A673 (cell line): ENCODE measurements around the gene ARFGAP1. TPM values are rescaled to one million over a fixed set of nuclear protein-coding genes. Genes with fewer than 3 reads are reported as not detected.

Experiments used
- BruUV-seq: library from RNA; stranded (reverse); fragments of 400-500 nt; replicated peaks from 2 replicates; lab custom pipeline; 2021; lab: Mats Ljungman, UMichigan
- CTCF ChIA-PET: fragments of 300-600 bp; sonication (Branson Sonifier 250); formaldehyde crosslinking; loops from one replicate; lab custom pipeline; 2022; ENCODE audit warnings: antibody characterized with exemption; lab: Charles Lee
- POLR2A ChIA-PET: fragments of 300-600 bp; sonication (Branson Sonifier 250); formaldehyde crosslinking; loops from one replicate; lab custom pipeline; 2022; ENCODE audit warnings: antibody characterized with exemption; ENCODE audit not compliant: low non-redundant PET; lab: Charles Lee
- DNase-seq: peaks from one replicate; pipeline ENCODE4 v3.0.0-alpha.2; 2015; ENCODE audit warnings: low spot score
- H3K27ac ChIP-seq: fragments of 200-600 bp; sonication (generic); 2 replicates; pipeline ENCODE4 v1.5.1; 2016; ENCODE audit warnings: mixed run types, low read depth, mild to moderate bottlenecking, mixed read lengths, antibody characterized with exemption, low read length; ENCODE audit not compliant: poor library complexity, severe bottlenecking
- H3K27me3 ChIP-seq: fragments of 200-600 bp; sonication (generic); replicated peaks from 2 replicates; pipeline ENCODE4 v1.6.1; 2017; ENCODE audit warnings: mixed run types, low read depth, mild to moderate bottlenecking, mixed read lengths, antibody characterized with exemption, low read length; ENCODE audit not compliant: insufficient read depth, poor library complexity
- H3K36me3 ChIP-seq: fragments of 200-600 bp; sonication (generic); 2 replicates; pipeline ENCODE4 v1.6.1; 2016; ENCODE audit warnings: mixed run types, mild to moderate bottlenecking, mixed read lengths, antibody characterized with exemption, low read length; ENCODE audit not compliant: insufficient read depth, poor library complexity, severe bottlenecking
- H3K4me1 ChIP-seq: fragments of 200-600 bp; sonication (generic); 2 replicates; pipeline ENCODE4 v1.6.1; 2017; ENCODE audit warnings: mixed run types, mild to moderate bottlenecking, mixed read lengths, antibody characterized with exemption, low read length; ENCODE audit not compliant: insufficient read depth, poor library complexity, severe bottlenecking
- H3K4me3 ChIP-seq: fragments of 200-600 bp; sonication (generic); 2 replicates; pipeline ENCODE4 v1.5.1; 2016; ENCODE audit warnings: low read depth, mixed run types, mild to moderate bottlenecking, mixed read lengths, low read length; ENCODE audit not compliant: poor library complexity, severe bottlenecking
- H3K9me3 ChIP-seq: fragments of 200-600 bp; sonication (generic); 2 replicates; pipeline ENCODE4 v1.6.1; 2016; ENCODE audit warnings: mixed run types, low read depth, mild to moderate bottlenecking, mixed read lengths, antibody characterized with exemption, low read length; ENCODE audit not compliant: poor library complexity, severe bottlenecking
- CTCF ChIP-seq: fragments of 300-800, 200-600 bp; sonication (generic); conservative IDR thresholded peaks from 2 replicates; pipeline ENCODE4 v1.5.1; 2017; ENCODE audit warnings: low read depth, mild to moderate bottlenecking, antibody characterized with exemption, low read length, moderate library complexity, mixed read lengths
- EZH2 ChIP-seq: fragments of 200-600 bp; sonication (generic); IDR thresholded peaks from 2 replicates; pipeline ENCODE4 v1.6.1; 2017; ENCODE audit warnings: borderline replicate concordance, low read depth, mild to moderate bottlenecking, mixed read lengths, antibody characterized with exemption, low read length; ENCODE audit not compliant: poor library complexity, severe bottlenecking
- intact Hi-C: fragments of 100-400 bp; cut with micrococcal nuclease; formaldehyde crosslinking; loops from one replicate; pipeline ENCODE4 v1.10.0; 2022; ENCODE audit not compliant: unreplicated experiment
- total RNA-seq: library from RNA; stranded (reverse); gene quantifications from 2 replicates; pipeline ENCODE4 v1.2.3, GENCODE V29; 2021

The ARFGAP1 gene
- total RNA-seq, 1 experiment from 2014 or later = 90.4 TPM

- H3K4me1 ChIP-seq = no peaks in the 10 kb centered on the region
- ChIA-PET CTCF (no interaction called here), POLR2A (interaction anchor here (0.7 kb wide), 1 partner anchor 62 kb away, joined by 3 read pairs; no protein-coding TSS in a partner anchor)
- no peaks in the 10 kb centered on the region for H3K27me3 ChIP-seq
- peaks cover 45% of the 10 kb centered on the region for H3K36me3 ChIP-seq
- no TSS peak for BruUV-seq
- TF ChIP-seq CTCF (no peak), EZH2 (no peak)
- intact Hi-C loops = no loop called here
- no peak overlapping the region for H3K27ac ChIP-seq
- no peak for DNase-seq
- H3K4me3 ChIP-seq = no peak overlapping the region
- H3K9me3 ChIP-seq = no peaks in the 10 kb centered on the region
These were observed 7.3 kb downstream of the ARFGAP1 start for GRCh38 chr20:63279931-63280330.

- intact Hi-C loops = no loop called here
- TF ChIP-seq CTCF (no peak), EZH2 (no peak)
- H3K4me3 ChIP-seq = no peak overlapping the region
- no peaks in the 10 kb centered on the region for H3K27me3 ChIP-seq
- no TSS peak for BruUV-seq
- no peaks in the 10 kb centered on the region for H3K9me3 ChIP-seq
- no peak overlapping the region for H3K27ac ChIP-seq
- no peaks in the 10 kb centered on the region for H3K4me1 ChIP-seq
- H3K36me3 ChIP-seq = peaks cover 45% of the 10 kb centered on the region
- ChIA-PET POLR2A (interaction anchor here (0.7 kb wide), 1 partner anchor 61 kb away, joined by 3 read pairs; no protein-coding TSS in a partner anchor), CTCF (no interaction called here)
- no peak for DNase-seq
These were observed 7.8 kb downstream of the ARFGAP1 start for GRCh38 chr20:63280371-63280770.

DNA sequence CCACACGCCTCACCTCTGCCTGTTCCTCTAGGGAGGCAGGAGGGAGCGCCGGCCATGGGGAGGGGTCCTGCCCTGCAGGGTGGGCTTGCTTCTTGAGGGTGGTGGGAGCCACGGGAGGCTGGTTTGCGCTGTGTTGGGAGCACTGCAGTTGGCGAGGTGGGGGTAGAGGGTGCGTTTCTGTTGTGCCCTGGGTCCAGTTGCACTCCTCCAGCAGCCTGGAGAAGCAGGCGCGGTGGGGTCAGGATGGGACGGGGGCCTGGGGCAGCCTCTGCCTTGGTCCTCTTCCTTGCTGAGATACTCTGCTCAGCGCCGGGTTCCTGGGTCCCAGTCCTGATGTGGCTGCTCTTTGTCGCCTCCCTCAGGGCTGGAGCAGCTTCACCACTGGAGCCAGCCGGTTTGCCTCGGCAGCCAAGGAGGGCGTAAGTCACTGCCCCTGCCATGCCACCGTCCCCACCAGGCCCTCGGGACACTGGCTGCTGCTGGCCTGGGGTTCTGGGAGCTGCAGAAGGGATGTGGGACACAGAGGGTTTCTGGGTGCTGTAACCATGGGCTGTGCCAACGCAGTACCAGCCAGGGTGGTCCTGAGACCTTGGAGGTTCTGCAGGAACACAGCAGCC lies 8.4 kb downstream of the ARFGAP1 start:
- Histone ChIP-seq H3K36me3 (peaks cover 45% of the 10 kb centered on the region), H3K27me3 (no peaks in the 10 kb centered on the region), H3K4me3 (no peak overlapping the region), H3K9me3 (no peaks in the 10 kb centered on the region), H3K27ac (no peak overlapping the region), H3K4me1 (no peaks in the 10 kb centered on the region)
- POLR2A ChIA-PET = interaction anchor here (0.6 kb wide), 1 partner anchor 117 kb away, joined by 4 read pairs; no protein-coding TSS in a partner anchor
- no peak for DNase-seq
- BruUV-seq = no TSS peak
- intact Hi-C loops = no loop called here
- CTCF ChIA-PET = no interaction called here
- TF ChIP-seq EZH2 (no peak), CTCF (peak; percentile 44)
